ENCODE data around the gene MLLT6.
A peak's percentile ranks its signal among the peaks of the same experiment; 100 is the strongest.

MLLT6 gene

GRCh38 chr17:38703742-38704605, 1.1 kb upstream of the MLLT6 start:
- no peak for TF ChIP-seq CTCF (IDR thresholded peaks at IDR 0.05; ENCODE audit: insufficient read depth, missing control alignments)
- no peak for FAIRE-seq
- DNase-seq (ENCODE audit: insufficient read length, low spot score) = peak; percentile 87

GRCh38 chr17:38705523-38705802, 390 bp downstream of the MLLT6 start:
- TF ChIP-seq CTCF (IDR thresholded peaks at IDR 0.05; ENCODE audit: insufficient read depth, missing control alignments) = no peak
- FAIRE-seq (no peak), DNase-seq (ENCODE audit: insufficient read length, low spot score) (no peak)

- no peak for DNase-seq (ENCODE audit: insufficient read length, low spot score)
- no peak for FAIRE-seq
- TF ChIP-seq CTCF (IDR thresholded peaks at IDR 0.05; ENCODE audit: insufficient read depth, missing control alignments) = no peak
Observed at GRCh38 chr17:38705803-38706504, 881 bp downstream of the MLLT6 start.

GRCh38 chr17:38706505-38707216, 1.6 kb downstream of the MLLT6 start:
- TF ChIP-seq CTCF (IDR thresholded peaks at IDR 0.05; ENCODE audit: insufficient read depth, missing control alignments) = no peak
- no peak for FAIRE-seq
- DNase-seq (ENCODE audit: insufficient read length, low spot score) = no peak

- no peak for DNase-seq (ENCODE audit: insufficient read length, low spot score)
Observed at GRCh38 chr17:38707678-38708351, 2.7 kb downstream of the MLLT6 start.

More at GRCh38 chr17:38707678-38708351, 2.7 kb downstream of the MLLT6 start:
- TF ChIP-seq CTCF (IDR thresholded peaks at IDR 0.05; ENCODE audit: insufficient read depth, missing control alignments) = no peak
- FAIRE-seq = no peak
